Panc1 (cell line): ENCODE results near the gene VOPP1. TPM values are rescaled to one million over a fixed set of nuclear protein-coding genes. Genes with fewer than 3 reads are reported as not detected.
A peak's percentile ranks its signal among the peaks of the same experiment; 100 is the strongest.

Experiments used
- ATAC-seq: fragments of 200-7000 bp; cut with Tn5 transposase; 2 replicates; pipeline ENCODE4 v1.9.1; 2020; ENCODE audit warnings: mild to moderate bottlenecking, moderate library complexity
- BruUV-seq: library from RNA; stranded (reverse); fragments of 400-500 nt; replicated peaks from 2 replicates; lab custom pipeline; 2021; lab: Mats Ljungman, UMichigan
- CTCF ChIA-PET: fragments of 300-600 bp; sonication (Branson Sonifier 250); formaldehyde crosslinking; loops from one replicate; lab custom pipeline; 2022; ENCODE audit warnings: antibody characterized with exemption; lab: Charles Lee
- POLR2A ChIA-PET: fragments of 300-600 bp; sonication (Branson Sonifier 250); formaldehyde crosslinking; loops from one replicate; lab custom pipeline; 2022; ENCODE audit warnings: antibody characterized with exemption; lab: Charles Lee
- DNase-seq: peaks from one replicate; pipeline ENCODE4 v3.0.0-alpha.2; 2010; ENCODE audit warnings: low read depth, low spot score
- H3K27ac ChIP-seq: 2 replicates; pipeline ENCODE4 v1.5.1; 2011; ENCODE audit warnings: mild to moderate bottlenecking, low read length, inconsistent platforms
- H3K27me3 ChIP-seq: fragments of 200-500 bp; sonication (Bioruptor generic); 2 replicates; pipeline ENCODE4 v1.6.0; 2014; ENCODE audit warnings: low read length, inconsistent platforms; ENCODE audit not compliant: control insufficient read depth, insufficient read depth
- H3K36me3 ChIP-seq: fragments of 200-500 bp; sonication (Bioruptor generic); 2 replicates; pipeline ENCODE4 v1.5.1; 2014; ENCODE audit warnings: inconsistent platforms, mild to moderate bottlenecking, low read length, moderate library complexity; ENCODE audit not compliant: control insufficient read depth, insufficient read depth
- H3K4me1 ChIP-seq: 2 replicates; pipeline ENCODE4 v1.5.1; 2011; ENCODE audit warnings: inconsistent platforms, mild to moderate bottlenecking, low read length, moderate library complexity; ENCODE audit not compliant: control insufficient read depth, insufficient read depth
- H3K4me3 ChIP-seq, 2 experiments: 2 replicates each; pipeline ENCODE4 v1.5.1; 2011 to 2012; ENCODE audit warnings: low read depth in 2 of 2, low read length in 2 of 2, mild to moderate bottlenecking in 2 of 2, inconsistent platforms in 1 of 2, moderate library complexity in 1 of 2
- H3K9me3 ChIP-seq: fragments of 200-500 bp; sonication (Bioruptor generic); 2 replicates; pipeline ENCODE4 v1.5.1; 2014; ENCODE audit warnings: low read depth, mild to moderate bottlenecking, inconsistent platforms, low read length, moderate library complexity; ENCODE audit not compliant: control insufficient read depth, insufficient read depth
- CTCF ChIP-seq: fragments of 450-650 bp; IDR thresholded peaks from 2 replicates; pipeline ENCODE4 v1.5.1; 2017; ENCODE audit warnings: mild to moderate bottlenecking
- POLR2AphosphoS5 ChIP-seq: IDR thresholded peaks from 2 replicates; pipeline ENCODE4 v1.6.1; 2012; ENCODE audit warnings: mild to moderate bottlenecking, low read depth, low read length, moderate library complexity
- REST ChIP-seq, 2 experiments: IDR thresholded peaks; 2 replicates each; pipeline ENCODE4 v1.6.1; 2011 to 2012; ENCODE audit warnings: low read depth in 2 of 2, control low read depth in 1 of 2, low read length in 1 of 2, mild to moderate bottlenecking in 1 of 2, moderate library complexity in 1 of 2; ENCODE audit not compliant: insufficient read depth in 1 of 2
- SIN3A ChIP-seq: IDR thresholded peaks from 2 replicates; pipeline ENCODE4 v1.6.1; 2012; ENCODE audit warnings: low read depth, mild to moderate bottlenecking, low read length, moderate library complexity, borderline replicate concordance; ENCODE audit not compliant: insufficient read depth
- TCF7L2 ChIP-seq: IDR thresholded peaks from 2 replicates; pipeline ENCODE4 v1.6.1; 2011; ENCODE audit warnings: mild to moderate bottlenecking, low read depth, low read length, inconsistent platforms
- in situ Hi-C: cut with HindIII; loops from 2 replicates; pipeline ENCODE4 v1.10.0; 2016; ENCODE audit warnings: low sequenced_read_pairs, low pct_unique_long_range_greater_than_20kb
- intact Hi-C: fragments of 100-400 bp; cut with micrococcal nuclease; formaldehyde crosslinking; loops from one replicate; pipeline ENCODE4 v1.10.0; 2022; ENCODE audit not compliant: unreplicated experiment
- total RNA-seq: library from RNA; stranded (reverse); gene quantifications from one replicate; pipeline ENCODE4 v1.2.1, GENCODE V29; 2021; ENCODE audit not compliant: unreplicated experiment

VOPP1 gene
- total RNA-seq, 1 experiment from 2014 or later, result 131 TPM

GRCh38 chr7:55465691-55466090, 106.6 kb downstream of the VOPP1 start:
- in situ Hi-C loops (no loop called here), intact Hi-C loops (no loop called here)
- no peaks in the 10 kb centered on the region for H3K36me3 ChIP-seq
- H3K9me3 ChIP-seq, result peaks cover 6% of the 10 kb centered on the region; the same call in 1 of the 2 replicates
- TF ChIP-seq SIN3A, result no peak
- no peak for TF ChIP-seq POLR2AphosphoS5
- no peak for TF ChIP-seq CTCF
- TF ChIP-seq REST (IDR thresholded peaks at IDR 0.05; ENCODE audit: insufficient read depth in 1 of 2, low read depth in 2 of 2, low read length in 1 of 2), result no peak
- no peak for TF ChIP-seq TCF7L2
- ChIA-PET POLR2A (no interaction called here), CTCF (no interaction called here)
- DNase-seq, result no peak
- no peak for ATAC-seq
- H3K27ac ChIP-seq, result no peak overlapping the region
- H3K27me3 ChIP-seq, result no peaks in the 10 kb centered on the region
- no peaks in the 10 kb centered on the region for H3K4me1 ChIP-seq
- BruUV-seq, result no TSS peak
- no peak overlapping the region for H3K4me3 ChIP-seq

DNA sequence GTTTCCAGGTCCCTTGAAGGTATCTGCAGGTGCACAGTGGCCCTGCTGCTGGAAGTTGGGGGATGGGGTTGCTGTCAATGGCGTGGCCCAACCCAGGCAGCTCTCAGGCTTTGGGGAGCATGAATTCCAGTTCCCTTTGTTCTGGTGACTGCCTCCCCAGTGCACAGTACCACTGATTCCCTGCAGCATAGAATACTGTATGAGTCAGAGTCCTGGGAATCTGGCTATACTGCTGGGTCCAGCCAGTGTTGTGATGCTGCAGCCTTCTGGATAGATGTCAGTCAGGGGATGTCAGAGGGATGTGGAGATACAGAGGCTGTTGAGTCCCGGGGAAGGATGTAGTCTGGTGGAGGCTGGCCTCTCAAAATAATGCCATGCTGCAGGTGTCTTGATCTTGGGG, 107.9 kb downstream of the VOPP1 start:
- in situ Hi-C loops (no loop called here), intact Hi-C loops (no loop called here)
- Histone ChIP-seq H3K4me1 (no peaks in the 10 kb centered on the region), H3K27ac (no peak overlapping the region), H3K36me3 (no peaks in the 10 kb centered on the region), H3K4me3 (no peak overlapping the region), H3K9me3 (peaks cover 6% of the 10 kb centered on the region; the same call in 1 of the 2 replicates), H3K27me3 (no peaks in the 10 kb centered on the region)
- DNase-seq (no peak), ATAC-seq (0 out of 2 replicates have a peak, but pooled peaks have one; percentile 49)
- TF ChIP-seq SIN3A (no peak), CTCF (no peak), POLR2AphosphoS5 (no peak), TCF7L2 (no peak), REST (IDR thresholded peaks at IDR 0.05; ENCODE audit: insufficient read depth in 1 of 2, low read depth in 2 of 2, low read length in 1 of 2) (no peak)
- ChIA-PET POLR2A (no interaction called here), CTCF (no interaction called here)
- BruUV-seq, result no TSS peak
